NCI-H1092 (cell line): ENCODE results near the gene AKAP6.

Experiments
- DNase-seq: peaks from one replicate; lab custom pipeline; 2025; lab: John Stamatoyannopoulos, UW

Gene AKAP6

GRCh38 chr14:32412103-32412502 is 83.0 kb downstream of the AKAP6 start:
- no peak for DNase-seq

GRCh38 chr14:32412532-32412931 is 83.4 kb downstream of the AKAP6 start:
- no peak for DNase-seq

GRCh38 chr14:32413967-32414640 is 85.0 kb downstream of the AKAP6 start:
- DNase-seq, result no peak

GRCh38 chr14:32414808-32415255 is 85.7 kb downstream of the AKAP6 start:
- no peak for DNase-seq

- no peak for DNase-seq
These were observed 89.0 kb downstream of the AKAP6 start for GRCh38 chr14:32417956-32418552.

GRCh38 chr14:32419429-32419828 is 90.3 kb downstream of the AKAP6 start:
- DNase-seq, result no peak

GRCh38 chr14:32421781-32422180 is 92.7 kb downstream of the AKAP6 start:
- DNase-seq, result no peak

- DNase-seq, result no peak
These were observed 93.3 kb downstream of the AKAP6 start for GRCh38 chr14:32422440-32422839.

GRCh38 chr14:32426028-32426427 is 96.9 kb downstream of the AKAP6 start:
- DNase-seq, result peak; percentile 15

GRCh38 chr14:32426586-32427388 is 97.7 kb downstream of the AKAP6 start:
- DNase-seq, result peak; percentile 21

GRCh38 chr14:32427726-32428528 is 98.8 kb downstream of the AKAP6 start:
- no peak for DNase-seq

GRCh38 chr14:32428875-32429274 is 99.8 kb downstream of the AKAP6 start:
- no peak for DNase-seq

GRCh38 chr14:32430326-32430725 is 101.2 kb downstream of the AKAP6 start:
- no peak for DNase-seq

- no peak for DNase-seq
These were observed 103.9 kb downstream of the AKAP6 start for GRCh38 chr14:32432813-32433538.

- DNase-seq, result no peak
These were observed 105.1 kb downstream of the AKAP6 start for GRCh38 chr14:32434180-32434579.

- no peak for DNase-seq
These were observed 105.8 kb downstream of the AKAP6 start for GRCh38 chr14:32434880-32435279.

GRCh38 chr14:32435411-32435810 is 106.3 kb downstream of the AKAP6 start:
- no peak for DNase-seq

GRCh38 chr14:32436993-32437392 is 107.9 kb downstream of the AKAP6 start:
- DNase-seq, result no peak

GRCh38 chr14:32438517-32438916 is 109.4 kb downstream of the AKAP6 start:
- DNase-seq, result no peak

- DNase-seq, result no peak
These were observed 115.0 kb downstream of the AKAP6 start for GRCh38 chr14:32443890-32444661.

GRCh38 chr14:32447371-32447770 is 118.3 kb downstream of the AKAP6 start:
- DNase-seq, result no peak
